Measurements from ENCODE around the gene NPHP4. TPM values are rescaled to one million over a fixed set of nuclear protein-coding genes. Genes with fewer than 3 reads are reported as not detected.

The NPHP4 gene
- total RNA-seq, 4 donors from 2014 or later, result 13.7 to 29.3 (median 18.6) TPM

DNA sequence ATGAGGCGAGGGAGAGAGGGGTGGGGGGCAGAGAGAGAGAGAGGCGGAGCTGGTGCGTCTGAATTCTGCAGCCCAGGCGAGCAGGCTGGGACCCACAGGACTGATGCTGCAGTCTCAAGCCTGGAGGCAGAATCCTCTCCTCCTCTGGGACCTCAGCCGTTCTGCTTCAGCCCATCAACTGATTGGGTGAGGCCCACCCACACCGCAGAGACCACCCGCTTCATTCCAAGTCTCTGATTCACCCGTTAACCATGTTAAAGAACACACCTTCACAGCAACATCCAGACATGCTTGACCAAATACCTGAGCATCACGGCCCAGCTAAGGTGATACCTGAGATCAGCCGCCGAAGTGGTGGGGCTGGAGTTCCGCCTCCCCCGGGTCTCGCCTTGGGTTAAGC lies 147.8 kb downstream of the NPHP4 start:
- ATAC-seq (ENCODE audit: low FRiP score) (no peak), DNase-seq (ENCODE audit: low spot score) (no peak)
- TF ChIP-seq, protein P1, sequence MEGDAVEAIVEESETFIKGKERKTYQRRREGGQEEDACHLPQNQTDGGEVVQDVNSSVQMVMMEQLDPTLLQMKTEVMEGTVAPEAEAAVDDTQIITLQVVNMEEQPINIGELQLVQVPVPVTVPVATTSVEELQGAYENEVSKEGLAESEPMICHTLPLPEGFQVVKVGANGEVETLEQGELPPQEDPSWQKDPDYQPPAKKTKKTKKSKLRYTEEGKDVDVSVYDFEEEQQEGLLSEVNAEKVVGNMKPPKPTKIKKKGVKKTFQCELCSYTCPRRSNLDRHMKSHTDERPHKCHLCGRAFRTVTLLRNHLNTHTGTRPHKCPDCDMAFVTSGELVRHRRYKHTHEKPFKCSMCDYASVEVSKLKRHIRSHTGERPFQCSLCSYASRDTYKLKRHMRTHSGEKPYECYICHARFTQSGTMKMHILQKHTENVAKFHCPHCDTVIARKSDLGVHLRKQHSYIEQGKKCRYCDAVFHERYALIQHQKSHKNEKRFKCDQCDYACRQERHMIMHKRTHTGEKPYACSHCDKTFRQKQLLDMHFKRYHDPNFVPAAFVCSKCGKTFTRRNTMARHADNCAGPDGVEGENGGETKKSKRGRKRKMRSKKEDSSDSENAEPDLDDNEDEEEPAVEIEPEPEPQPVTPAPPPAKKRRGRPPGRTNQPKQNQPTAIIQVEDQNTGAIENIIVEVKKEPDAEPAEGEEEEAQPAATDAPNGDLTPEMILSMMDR (IDR thresholded peaks at IDR 0.05), result no peak

DNA sequence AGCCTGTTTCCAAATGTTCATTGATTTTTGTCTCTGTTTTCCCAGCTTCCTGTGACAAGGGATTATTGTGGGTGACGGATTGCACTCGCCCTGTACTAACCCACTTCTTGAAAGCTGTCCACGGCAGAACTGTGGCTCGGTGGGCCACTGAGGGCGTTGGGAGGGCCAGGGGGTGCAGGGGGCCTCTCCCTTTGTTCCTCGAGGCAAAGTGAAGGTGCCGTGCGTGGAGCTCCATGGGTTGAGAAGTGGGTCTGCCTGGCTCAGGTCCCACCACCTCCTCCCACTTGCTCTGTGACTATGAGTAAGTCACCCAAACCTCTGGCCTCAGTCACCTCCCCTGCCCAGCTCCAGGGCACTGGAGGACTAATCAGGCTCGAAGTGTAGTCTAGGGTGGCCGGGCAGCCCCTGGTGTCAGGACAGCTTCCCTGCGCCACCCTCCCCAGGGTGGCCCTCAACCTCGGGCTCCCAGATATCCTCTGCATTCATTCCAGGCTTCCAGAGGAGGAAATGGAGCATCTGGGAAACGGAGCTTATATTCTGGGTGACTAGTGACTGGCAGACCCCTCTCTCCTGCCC lies 148.6 kb downstream of the NPHP4 start:
- ATAC-seq (ENCODE audit: low FRiP score) (no peak), DNase-seq (ENCODE audit: low spot score) (no peak)
- TF ChIP-seq, protein P1 (IDR thresholded peaks at IDR 0.05), result no peak

DNA sequence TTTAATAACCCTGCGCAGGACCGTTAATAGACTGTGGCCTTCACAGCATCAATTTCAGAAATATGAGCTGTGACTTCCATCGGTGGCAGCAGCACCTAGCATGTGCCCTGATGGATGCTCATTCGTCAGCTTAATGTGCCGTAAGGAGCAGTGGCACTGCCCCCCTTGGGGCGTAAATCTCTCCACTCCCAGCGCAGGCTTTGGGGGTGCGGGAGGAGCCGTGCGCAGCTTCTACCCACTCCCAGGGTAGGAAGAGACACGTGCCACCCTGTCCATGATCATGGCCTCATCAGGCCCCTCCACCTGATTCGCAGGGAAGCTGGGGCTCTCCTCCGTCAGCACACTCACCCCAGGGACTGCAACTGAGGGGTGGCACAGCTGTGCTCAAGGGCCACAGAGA lies 149.5 kb downstream of the NPHP4 start:
- TF ChIP-seq, protein P1 (IDR thresholded peaks at IDR 0.05), result no peak
- no peak for ATAC-seq (ENCODE audit: low FRiP score)
- DNase-seq (ENCODE audit: low spot score), result no peak

DNA sequence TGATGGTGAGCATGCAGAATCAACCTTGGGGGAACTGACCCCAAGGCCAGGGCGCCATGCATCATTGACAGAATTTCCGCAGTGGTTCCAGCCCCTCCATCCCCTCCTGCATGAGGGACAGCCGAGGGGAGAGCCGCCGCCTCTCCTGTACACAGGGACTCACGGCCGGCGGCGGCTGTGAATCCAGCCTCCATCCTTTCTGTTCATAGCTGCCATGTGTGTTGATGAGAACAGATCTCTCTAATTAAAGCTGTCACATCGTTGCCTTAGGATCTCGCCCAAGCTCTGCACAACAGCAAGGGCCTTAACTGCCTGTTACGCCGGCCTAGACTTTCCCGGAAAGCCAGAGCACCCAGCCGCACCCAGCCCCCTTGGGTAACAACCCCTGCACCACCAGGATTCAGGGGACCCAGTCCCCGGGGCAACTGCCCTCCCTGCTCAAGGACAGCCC lies 151.6 kb downstream of the NPHP4 start:
- no peak for ATAC-seq (ENCODE audit: low FRiP score)

DNA sequence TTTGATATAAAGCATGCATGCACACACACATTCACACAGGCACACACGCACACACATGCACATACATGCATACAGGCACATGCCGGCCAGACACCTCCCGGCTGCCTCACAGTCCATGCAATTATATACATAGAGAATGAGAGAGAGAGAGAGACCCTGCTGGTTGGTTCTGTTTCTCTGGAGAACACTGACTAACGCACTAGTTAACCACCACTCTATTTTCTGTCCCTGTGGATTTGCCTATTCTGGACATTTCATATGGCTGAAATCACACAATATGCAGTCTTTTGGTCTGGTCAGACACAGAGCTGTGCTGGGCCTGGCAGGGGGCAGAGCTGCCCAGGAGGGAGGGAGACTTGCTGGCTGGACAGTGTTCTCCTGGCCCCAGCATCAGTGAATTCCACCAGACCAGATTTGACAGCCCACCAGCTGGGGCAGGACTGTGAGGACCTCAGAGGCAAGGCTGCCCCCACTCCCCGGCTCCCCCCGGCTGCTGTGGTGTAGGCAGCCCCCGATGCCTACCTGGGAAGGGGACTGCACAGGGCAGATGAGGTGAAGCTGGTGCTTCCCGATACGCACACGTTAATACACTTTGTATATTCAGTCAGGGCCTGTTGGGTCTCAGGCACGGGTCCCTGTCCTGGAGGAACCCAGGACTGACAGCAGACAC lies 152.2 kb downstream of the NPHP4 start:
- DNase-seq (ENCODE audit: low spot score), result no peak
- ATAC-seq (ENCODE audit: low FRiP score), result no peak
- TF ChIP-seq, protein P1 (IDR thresholded peaks at IDR 0.05), result no peak

More for the DNA sequence above, 151.6 kb downstream of the NPHP4 start:
- no peak for DNase-seq (ENCODE audit: low spot score)
- TF ChIP-seq, protein P1 (IDR thresholded peaks at IDR 0.05), result no peak

DNA sequence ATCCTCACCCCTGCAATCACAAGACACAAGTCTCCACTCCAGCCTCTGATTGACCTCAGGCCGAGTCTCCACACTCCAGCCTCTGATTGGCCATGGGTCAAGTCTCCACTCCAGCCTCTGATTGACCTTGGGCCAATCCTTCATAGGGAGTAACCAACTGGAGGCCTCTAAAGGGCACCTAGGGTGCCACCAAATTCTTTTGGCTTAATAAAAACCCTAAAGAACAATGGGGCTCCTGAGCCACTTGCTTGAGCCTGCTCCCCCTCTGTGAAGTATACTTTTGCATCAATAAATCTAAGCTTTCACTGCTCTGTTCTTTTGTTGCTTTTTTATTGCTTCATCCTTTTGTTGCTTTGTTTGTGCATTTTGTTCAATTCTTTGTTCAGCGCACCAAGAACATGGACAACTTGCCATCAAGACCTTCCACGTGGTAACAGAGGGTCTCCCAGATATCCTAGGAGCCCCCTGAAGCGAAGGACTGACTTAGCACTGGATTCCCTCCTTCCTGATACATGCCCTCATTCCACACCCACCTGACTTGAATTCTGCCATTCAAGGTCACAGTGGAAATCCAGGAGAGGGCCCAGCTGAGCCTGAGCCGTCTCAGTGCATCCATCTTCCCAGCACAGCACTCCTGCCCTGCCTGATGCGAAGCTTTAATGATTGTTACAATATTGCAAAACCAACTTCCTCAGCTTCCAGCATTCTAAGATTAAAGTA lies 152.9 kb downstream of the NPHP4 start:
- DNase-seq (ENCODE audit: low spot score) (no peak), ATAC-seq (ENCODE audit: low FRiP score) (no peak)
- TF ChIP-seq, protein P1 (IDR thresholded peaks at IDR 0.05), result no peak

Measured in omental fat pad (tissue), 4 donors.